AG09309 (cell line): Measurements from ENCODE around the gene NCKIPSD.

Experiments
- DNase-seq: peaks from one replicate; pipeline ENCODE4 v3.0.0-alpha.2; 2010; ENCODE audit warnings: low read depth
- H3K4me3 ChIP-seq: 2 replicates; pipeline ENCODE4 v1.5.1; 2011; ENCODE audit warnings: mild to moderate bottlenecking, low read depth, low read length, moderate library complexity; ENCODE audit not compliant: control insufficient read depth
- CTCF ChIP-seq: IDR thresholded peaks from 2 replicates; pipeline ENCODE4 v1.5.1; 2011; ENCODE audit warnings: mild to moderate bottlenecking, low read depth, low read length, inconsistent platforms; ENCODE audit not compliant: insufficient read depth, control insufficient read depth; ENCODE audit errors: missing control alignments

The NCKIPSD gene

GRCh38 chr3:48639944-48640606 is 45.6 kb downstream of the NCKIPSD start:
- no peak for TF ChIP-seq CTCF
- DNase-seq, result no peak
- no peak overlapping the region for H3K4me3 ChIP-seq

- H3K4me3 ChIP-seq, result no peak overlapping the region
- no peak for DNase-seq
- no peak for TF ChIP-seq CTCF
Observed at GRCh38 chr3:48637305-48637704, 48.4 kb downstream of the NCKIPSD start.

- H3K4me3 ChIP-seq, result peak overlapping the region; percentile 92
- no peak for DNase-seq
- no peak for TF ChIP-seq CTCF
Observed at GRCh38 chr3:48636149-48636655, 49.5 kb downstream of the NCKIPSD start.

- TF ChIP-seq CTCF, result peak; percentile 71
- H3K4me3 ChIP-seq, result peak within 1 kb of the TSS; percentile 92
- peak; percentile 79 for DNase-seq
Observed at GRCh38 chr3:48635222-48636021, 50.3 kb downstream of the NCKIPSD start, which contains the start of gene SLC26A6. Gene SLC26A6, minus strand, starts transcription at chr3:48635461. Its CDS starts 68 bp downstream, at chr3:48635393.

- TF ChIP-seq CTCF, result no peak
- peak overlapping the region; percentile 92 for H3K4me3 ChIP-seq
- no peak for DNase-seq
Observed at GRCh38 chr3:48634661-48635221, 51.0 kb downstream of the NCKIPSD start.

- no peak overlapping the region; the same call in 1 of the 2 replicates for H3K4me3 ChIP-seq
- DNase-seq, result no peak
- TF ChIP-seq CTCF, result no peak
Observed at GRCh38 chr3:48633743-48634142, 52.0 kb downstream of the NCKIPSD start.
